T-helper 2 cell treated with Interferon-gamma antibody and Interleukin-4, amounts not matched to agents 5 μg/mL and 100 μg/mL, for 36 hours (primary cell): Measurements from ENCODE around the gene PAK4.
A peak's percentile ranks its signal among the peaks of the same experiment; 100 is the strongest.
"Not testable (repeated sequence)": the region's sequence is repeated elsewhere in the genome, so short reads cannot be mapped to it uniquely, and the experiment has no call there.

Experiments used
- DNase-seq: peaks from one replicate; pipeline ENCODE4 v3.0.0; 2021; ENCODE audit warnings: low spot score
- H3K27ac Mint-ChIP-seq: one replicate; pipeline ENCODE4 v1.8.0; 2021; ENCODE audit warnings: mild to moderate bottlenecking, mixed read lengths
- H3K27me3 Mint-ChIP-seq: one replicate; pipeline ENCODE4 v1.8.0; 2021; ENCODE audit warnings: low read depth, mixed read lengths
- H3K36me3 Mint-ChIP-seq: one replicate; pipeline ENCODE4 v1.8.0; 2021; ENCODE audit warnings: low read depth, mixed read lengths
- H3K4me1 Mint-ChIP-seq: one replicate; pipeline ENCODE4 v1.8.0; 2021; ENCODE audit warnings: low read depth, mixed read lengths
- H3K4me3 Mint-ChIP-seq: one replicate; pipeline ENCODE4 v1.8.0; 2022; ENCODE audit warnings: mild to moderate bottlenecking, moderate library complexity, mixed read lengths
- H3K9me3 Mint-ChIP-seq: one replicate; pipeline ENCODE4 v1.8.0; 2021; ENCODE audit warnings: mixed read lengths

PAK4 gene

GRCh38 chr19:39112338-39112890, 13.2 kb upstream of the PAK4 start:
- no peak overlapping the region for H3K27ac Mint-ChIP-seq
- no peaks in the 10 kb centered on the region for H3K36me3 Mint-ChIP-seq
- H3K4me1 Mint-ChIP-seq = no peaks in the 10 kb centered on the region
- H3K9me3 Mint-ChIP-seq = no peaks in the 10 kb centered on the region
- no peak overlapping the region for H3K4me3 Mint-ChIP-seq
- no peaks in the 10 kb centered on the region for H3K27me3 Mint-ChIP-seq
- DNase-seq = no peak

- Mint-ChIP-seq H3K27me3 (no peaks in the 10 kb centered on the region), H3K9me3 (no peaks in the 10 kb centered on the region)
Observed at GRCh38 chr19:39113199-39113598, 12.4 kb upstream of the PAK4 start.

GRCh38 chr19:39115105-39115847, 10.3 kb upstream of the PAK4 start:
- H3K27ac Mint-ChIP-seq = no peak overlapping the region
- no peak for DNase-seq
- H3K4me3 Mint-ChIP-seq = no peak overlapping the region
- no peaks in the 10 kb centered on the region for H3K9me3 Mint-ChIP-seq
- H3K4me1 Mint-ChIP-seq = no peaks in the 10 kb centered on the region
- no peaks in the 10 kb centered on the region for H3K27me3 Mint-ChIP-seq
- no peaks in the 10 kb centered on the region for H3K36me3 Mint-ChIP-seq

More at GRCh38 chr19:39113199-39113598, 12.4 kb upstream of the PAK4 start:
- Mint-ChIP-seq H3K36me3 (no peaks in the 10 kb centered on the region), H3K4me3 (no peak overlapping the region), H3K4me1 (no peaks in the 10 kb centered on the region), H3K27ac (no peak overlapping the region)
- DNase-seq = no peak

- not testable (repeated sequence) for H3K4me3 Mint-ChIP-seq, H3K27me3 Mint-ChIP-seq, H3K36me3 Mint-ChIP-seq, H3K9me3 Mint-ChIP-seq, H3K4me1 Mint-ChIP-seq, DNase-seq, H3K27ac Mint-ChIP-seq
Observed at GRCh38 chr19:39117023-39117422, 8.6 kb upstream of the PAK4 start.

GRCh38 chr19:39119830-39120229, 5.8 kb upstream of the PAK4 start:
- no peak overlapping the region for H3K4me3 Mint-ChIP-seq
- peaks cover 3% of the 10 kb centered on the region for H3K27me3 Mint-ChIP-seq
- DNase-seq = no peak
- no peak overlapping the region for H3K27ac Mint-ChIP-seq
- peaks cover 8% of the 10 kb centered on the region for H3K4me1 Mint-ChIP-seq
- no peaks in the 10 kb centered on the region for H3K36me3 Mint-ChIP-seq
- no peaks in the 10 kb centered on the region for H3K9me3 Mint-ChIP-seq

GRCh38 chr19:39122934-39123731, 2.5 kb upstream of the PAK4 start:
- Mint-ChIP-seq H3K27me3 (peaks cover 3% of the 10 kb centered on the region), H3K4me1 (peaks cover 23% of the 10 kb centered on the region), H3K9me3 (no peaks in the 10 kb centered on the region), H3K4me3 (no peak overlapping the region), H3K27ac (no peak overlapping the region), H3K36me3 (peaks cover 1% of the 10 kb centered on the region)
- DNase-seq = no peak

- Mint-ChIP-seq H3K9me3 (no peaks in the 10 kb centered on the region), H3K36me3 (peaks cover 1% of the 10 kb centered on the region), H3K27me3 (peaks cover 3% of the 10 kb centered on the region), H3K4me3 (peak overlapping the region; percentile 68), H3K4me1 (peaks cover 23% of the 10 kb centered on the region), H3K27ac (peak overlapping the region; percentile 11)
- DNase-seq = no peak
Observed at GRCh38 chr19:39124136-39124764, 1.3 kb upstream of the PAK4 start.

GRCh38 chr19:39125199-39125553, 410 bp upstream of the PAK4 start:
- peaks cover 3% of the 10 kb centered on the region for H3K27me3 Mint-ChIP-seq
- DNase-seq = no peak
- peaks cover 1% of the 10 kb centered on the region for H3K36me3 Mint-ChIP-seq
- no peaks in the 10 kb centered on the region for H3K9me3 Mint-ChIP-seq
- H3K4me3 Mint-ChIP-seq = peak overlapping the region; percentile 96
- peaks cover 23% of the 10 kb centered on the region for H3K4me1 Mint-ChIP-seq
- H3K27ac Mint-ChIP-seq = peak overlapping the region; percentile 95

- Mint-ChIP-seq H3K27me3 (no peaks in the 10 kb centered on the region), H3K9me3 (no peaks in the 10 kb centered on the region), H3K27ac (peak overlapping the region; percentile 95), H3K4me3 (peak overlapping the region; percentile 96), H3K36me3 (peaks cover 1% of the 10 kb centered on the region), H3K4me1 (peaks cover 27% of the 10 kb centered on the region)
- DNase-seq = no peak
Observed at GRCh38 chr19:39126312-39127187, 964 bp downstream of the PAK4 start.

- DNase-seq = no peak
- peaks cover 1% of the 10 kb centered on the region for H3K36me3 Mint-ChIP-seq
- peaks cover 25% of the 10 kb centered on the region for H3K4me1 Mint-ChIP-seq
- no peak overlapping the region for H3K27ac Mint-ChIP-seq
- no peaks in the 10 kb centered on the region for H3K9me3 Mint-ChIP-seq
- H3K4me3 Mint-ChIP-seq = no peak overlapping the region
- no peaks in the 10 kb centered on the region for H3K27me3 Mint-ChIP-seq
Observed at GRCh38 chr19:39127812-39128515, 2.4 kb downstream of the PAK4 start.

GRCh38 chr19:39128516-39129079, 3.0 kb downstream of the PAK4 start:
- H3K4me1 Mint-ChIP-seq = peaks cover 25% of the 10 kb centered on the region
- no peaks in the 10 kb centered on the region for H3K27me3 Mint-ChIP-seq
- DNase-seq = no peak

GRCh38 chr19:39129116-39129515, 3.5 kb downstream of the PAK4 start:
- Mint-ChIP-seq H3K4me1 (peaks cover 24% of the 10 kb centered on the region), H3K27ac (no peak overlapping the region), H3K27me3 (no peaks in the 10 kb centered on the region), H3K9me3 (no peaks in the 10 kb centered on the region), H3K36me3 (peaks cover 1% of the 10 kb centered on the region), H3K4me3 (no peak overlapping the region)
- DNase-seq = no peak

More at GRCh38 chr19:39128516-39129079, 3.0 kb downstream of the PAK4 start:
- Mint-ChIP-seq H3K9me3 (no peaks in the 10 kb centered on the region), H3K27ac (no peak overlapping the region), H3K36me3 (peaks cover 1% of the 10 kb centered on the region), H3K4me3 (no peak overlapping the region)
